Lower leg skin (tissue), 4 donors: ENCODE results near the gene UROC1. TPM values are rescaled to one million over a fixed set of nuclear protein-coding genes. Genes with fewer than 3 reads are reported as not detected.

Experiments used
- DNase-seq, 2 donors: peaks; one replicate each; pipeline ENCODE4 v3.0.0-alpha.2; 2019; ENCODE audit warnings: low spot score in 2 of 2
- H3K4me3 ChIP-seq: fragments of 200-600 bp; sonication (generic); 2 replicates; pipeline ENCODE4 v1.5.1; 2017; ENCODE audit warnings: mild to moderate bottlenecking, low read depth; ENCODE audit not compliant: poor library complexity, severe bottlenecking
- CTCF ChIP-seq, 3 donors: fragments of 450-650 bp; IDR thresholded peaks; one replicate each; pipeline ENCODE4 v1.5.1; 2016; ENCODE audit warnings: antibody characterized with exemption in 3 of 3, mild to moderate bottlenecking in 3 of 3, moderate library complexity in 2 of 3
- POLR2A ChIP-seq, 2 donors: fragments of 450-650 bp; IDR thresholded peaks; one replicate each; pipeline ENCODE4 v1.6.1; 2016 to 2017; ENCODE audit warnings: antibody characterized with exemption in 2 of 2, mild to moderate bottlenecking in 1 of 2, moderate library complexity in 1 of 2
- WGBS, 2 donors: methylation state at CpG; one replicate each; pipeline ENCODE4 v1.1.5; 2018; 5-methylcytosine and 5-hydroxymethylcytosine counted together
- intact Hi-C: fragments of 100-400 bp; cut with DNase I; formaldehyde crosslinking; loops from one replicate; pipeline ENCODE4 v1.15.0; 2023; ENCODE audit warnings: low total_unique reads
- total RNA-seq, 4 donors: library from RNA; depleted of rRNA; stranded (reverse); fragments of >200 nt; gene quantifications; one replicate each; pipeline ENCODE4 v1.1.0, GENCODE V29; 2016

UROC1 gene
- total RNA-seq, 4 donors from 2014 or later = not detected

GRCh38 chr3:126552688-126553283 is 35.2 kb upstream of the UROC1 start:
- DNase-seq = peak; percentile 9 to 74

GRCh38 chr3:126551839-126552687 is 34.5 kb upstream of the UROC1 start:
- WGBS, 2 donors = 65 to 78% methylated on average over 13 of the region's 17 CpGs
- DNase-seq = peak; percentile 10 to 76
- intact Hi-C loops = no loop called here
- H3K4me3 ChIP-seq = no peak overlapping the region
- TF ChIP-seq POLR2A (IDR thresholded peaks at IDR 0.05) (no peak), CTCF (IDR thresholded peaks at IDR 0.05) (no peak)

More at GRCh38 chr3:126552688-126553283, 35.2 kb upstream of the UROC1 start:
- TF ChIP-seq CTCF (IDR thresholded peaks at IDR 0.05) = no peak
- TF ChIP-seq POLR2A (IDR thresholded peaks at IDR 0.05) = no peak
- H3K4me3 ChIP-seq = no peak overlapping the region
- 82 to 83% methylated on average over 8 to 13 of the region's 14 CpGs for WGBS, 2 donors
- intact Hi-C loops = no loop called here

- H3K4me3 ChIP-seq = no peak overlapping the region
- TF ChIP-seq CTCF (IDR thresholded peaks at IDR 0.05) (no peak), POLR2A (IDR thresholded peaks at IDR 0.05) (no peak)
- peak; percentile 11 to 43 for DNase-seq
- 65 to 72% methylated on average over 12 to 13 of the region's 13 CpGs for WGBS, 2 donors
- intact Hi-C loops = no loop called here
These were observed 33.7 kb upstream of the UROC1 start for GRCh38 chr3:126551121-126551838.

- intact Hi-C loops = no loop called here
- no peak for TF ChIP-seq CTCF (IDR thresholded peaks at IDR 0.05)
- DNase-seq = peak in 1 of 2 donors; percentile 50
- no peak overlapping the region for H3K4me3 ChIP-seq
- WGBS, 2 donors = 68 to 86% methylated on average over 9 to 11 of the region's 11 CpGs
These were observed 33.0 kb upstream of the UROC1 start for GRCh38 chr3:126550488-126551051.

GRCh38 chr3:126549861-126550487 is 32.4 kb upstream of the UROC1 start:
- DNase-seq = peak in 1 of 2 donors; percentile 74
- intact Hi-C loops = no loop called here
- 76 to 77% methylated on average over 12 of the region's 12 CpGs for WGBS, 2 donors

More at GRCh38 chr3:126549861-126550487, 32.4 kb upstream of the UROC1 start:
- no peak overlapping the region for H3K4me3 ChIP-seq
- no peak for TF ChIP-seq CTCF (IDR thresholded peaks at IDR 0.05)
- TF ChIP-seq POLR2A (IDR thresholded peaks at IDR 0.05) = no peak
